ENCODE results near the gene CASP8AP2. TPM values are rescaled to one million over a fixed set of nuclear protein-coding genes. Genes with fewer than 3 reads are reported as not detected.

CASP8AP2 gene
- total RNA-seq, 1 donor from 2014 or later: 59.0 TPM

DNA sequence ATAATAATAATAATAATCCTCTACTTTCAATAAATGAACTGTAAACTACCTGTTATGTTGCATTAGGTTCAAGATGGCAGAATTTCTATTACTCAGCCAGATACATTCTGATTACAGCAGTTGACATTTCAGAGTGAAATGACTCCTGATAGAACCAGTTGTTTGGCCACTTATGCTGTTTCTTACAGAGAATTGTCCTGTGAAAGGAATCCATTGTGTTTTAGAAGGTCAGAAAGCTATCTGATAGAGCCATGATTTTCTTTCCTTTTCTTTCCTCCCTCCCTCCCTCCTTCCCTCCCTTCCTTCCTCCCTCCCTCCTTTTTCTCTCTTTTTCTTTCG lies 81.2 kb downstream of the CASP8AP2 start:
- Histone ChIP-seq H3K4me3 (no peak overlapping the region), H4K20me1 (ENCODE audit: low read depth) (no peaks in the 10 kb centered on the region), H3K36me3 (no peaks in the 10 kb centered on the region), H3K79me2 (ENCODE audit: low read depth) (no peaks in the 10 kb centered on the region), H3K4me1 (peaks cover 22% of the 10 kb centered on the region), H3K4me2 (peak overlapping the region; percentile 57), H2AFZ (replicated peaks) (peak overlapping the region; percentile 36), H3F3A (ENCODE audit: low read depth) (peaks cover 21% of the 10 kb centered on the region), H3K9me3 (ENCODE audit: low read depth) (no peaks in the 10 kb centered on the region), H3K9ac (no peak overlapping the region), H3K27me3 (no peaks in the 10 kb centered on the region), H3K27ac (peak overlapping the region; percentile 92)
- DNase-seq (ENCODE audit: low spot score): no peak
- peak overlapping the region; percentile 97 for H3K27ac Mint-ChIP-seq
- TF ChIP-seq EZH2phosphoT487 (IDR thresholded peaks at IDR 0.05) (no peak), EZH2 (IDR thresholded peaks at IDR 0.05) (no peak)
- TF ChIP-seq, protein P1, sequence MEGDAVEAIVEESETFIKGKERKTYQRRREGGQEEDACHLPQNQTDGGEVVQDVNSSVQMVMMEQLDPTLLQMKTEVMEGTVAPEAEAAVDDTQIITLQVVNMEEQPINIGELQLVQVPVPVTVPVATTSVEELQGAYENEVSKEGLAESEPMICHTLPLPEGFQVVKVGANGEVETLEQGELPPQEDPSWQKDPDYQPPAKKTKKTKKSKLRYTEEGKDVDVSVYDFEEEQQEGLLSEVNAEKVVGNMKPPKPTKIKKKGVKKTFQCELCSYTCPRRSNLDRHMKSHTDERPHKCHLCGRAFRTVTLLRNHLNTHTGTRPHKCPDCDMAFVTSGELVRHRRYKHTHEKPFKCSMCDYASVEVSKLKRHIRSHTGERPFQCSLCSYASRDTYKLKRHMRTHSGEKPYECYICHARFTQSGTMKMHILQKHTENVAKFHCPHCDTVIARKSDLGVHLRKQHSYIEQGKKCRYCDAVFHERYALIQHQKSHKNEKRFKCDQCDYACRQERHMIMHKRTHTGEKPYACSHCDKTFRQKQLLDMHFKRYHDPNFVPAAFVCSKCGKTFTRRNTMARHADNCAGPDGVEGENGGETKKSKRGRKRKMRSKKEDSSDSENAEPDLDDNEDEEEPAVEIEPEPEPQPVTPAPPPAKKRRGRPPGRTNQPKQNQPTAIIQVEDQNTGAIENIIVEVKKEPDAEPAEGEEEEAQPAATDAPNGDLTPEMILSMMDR (IDR thresholded peaks at IDR 0.05): no peak
- H3K4me3 Mint-ChIP-seq: peak overlapping the region; percentile 44
- H3K36me3 Mint-ChIP-seq: peaks cover 19% of the 10 kb centered on the region
- peaks cover 39% of the 10 kb centered on the region for H3K9me3 Mint-ChIP-seq
- H3K27me3 Mint-ChIP-seq (ENCODE audit: insufficient read depth, low read depth): peaks cover 2% of the 10 kb centered on the region
- peaks cover 32% of the 10 kb centered on the region for H3K4me1 Mint-ChIP-seq

DNA sequence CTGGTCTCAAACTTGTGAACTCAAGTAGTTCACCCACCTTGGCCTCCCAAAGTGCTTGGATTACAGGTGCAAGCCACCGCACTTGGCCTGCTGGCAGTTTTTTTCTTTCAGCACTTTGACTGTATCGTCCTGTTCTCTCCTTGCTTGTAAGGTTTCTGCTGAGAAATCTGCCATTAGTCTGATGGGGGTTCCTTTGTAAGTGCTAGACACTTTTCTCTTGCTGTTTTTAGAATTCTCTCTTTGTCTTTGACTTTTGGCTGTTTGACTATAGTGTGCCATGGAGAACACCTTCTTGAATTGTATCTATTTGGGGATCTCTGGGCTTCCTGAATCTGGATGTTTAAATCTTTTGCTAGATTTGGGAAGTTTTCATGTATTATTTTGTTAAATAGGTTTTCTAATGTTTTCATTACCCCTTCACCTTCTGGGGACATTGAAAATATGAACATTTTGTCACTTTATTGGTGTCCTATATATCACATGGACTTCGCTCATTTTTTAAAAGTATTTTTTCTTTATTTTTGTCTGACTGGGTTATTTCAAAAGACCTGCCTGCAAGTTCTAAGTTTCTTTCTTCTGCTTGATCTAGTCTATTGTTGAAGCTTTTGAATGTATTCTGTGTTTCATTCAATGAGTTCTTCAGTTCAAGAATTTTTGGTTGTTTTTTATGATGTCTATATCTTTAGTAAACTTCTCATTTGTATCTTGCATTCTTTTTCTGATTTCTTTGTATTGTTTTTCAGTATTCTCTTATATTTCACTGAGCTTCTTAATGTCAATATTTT lies 86.6 kb downstream of the CASP8AP2 start:
- no peaks in the 10 kb centered on the region for H3K79me2 ChIP-seq (ENCODE audit: low read depth)
- no peaks in the 10 kb centered on the region for H3K27me3 Mint-ChIP-seq (ENCODE audit: insufficient read depth, low read depth)
- H4K20me1 ChIP-seq (ENCODE audit: low read depth): no peaks in the 10 kb centered on the region
- TF ChIP-seq, protein P1 (IDR thresholded peaks at IDR 0.05): no peak
- TF ChIP-seq EZH2 (IDR thresholded peaks at IDR 0.05) (no peak), EZH2phosphoT487 (IDR thresholded peaks at IDR 0.05) (no peak)
- H3F3A ChIP-seq (ENCODE audit: low read depth): no peaks in the 10 kb centered on the region
- peaks cover 9% of the 10 kb centered on the region for H3K9me3 ChIP-seq (ENCODE audit: low read depth)
- no peak overlapping the region for H3K4me3 ChIP-seq
- no peak overlapping the region for H3K4me3 Mint-ChIP-seq
- peaks cover 5% of the 10 kb centered on the region for H3K4me1 ChIP-seq
- no peak overlapping the region for H2AFZ ChIP-seq (replicated peaks)
- H3K4me2 ChIP-seq: no peak overlapping the region
- DNase-seq (ENCODE audit: low spot score): no peak
- H3K9me3 Mint-ChIP-seq: peaks cover 39% of the 10 kb centered on the region
- H3K9ac ChIP-seq: no peak overlapping the region
- peaks cover 21% of the 10 kb centered on the region for H3K4me1 Mint-ChIP-seq
- H3K27ac Mint-ChIP-seq: no peak overlapping the region
- H3K36me3 ChIP-seq: peaks cover 9% of the 10 kb centered on the region
- no peaks in the 10 kb centered on the region for H3K27me3 ChIP-seq
- no peak overlapping the region for H3K27ac ChIP-seq
- H3K36me3 Mint-ChIP-seq: peaks cover 8% of the 10 kb centered on the region

DNA sequence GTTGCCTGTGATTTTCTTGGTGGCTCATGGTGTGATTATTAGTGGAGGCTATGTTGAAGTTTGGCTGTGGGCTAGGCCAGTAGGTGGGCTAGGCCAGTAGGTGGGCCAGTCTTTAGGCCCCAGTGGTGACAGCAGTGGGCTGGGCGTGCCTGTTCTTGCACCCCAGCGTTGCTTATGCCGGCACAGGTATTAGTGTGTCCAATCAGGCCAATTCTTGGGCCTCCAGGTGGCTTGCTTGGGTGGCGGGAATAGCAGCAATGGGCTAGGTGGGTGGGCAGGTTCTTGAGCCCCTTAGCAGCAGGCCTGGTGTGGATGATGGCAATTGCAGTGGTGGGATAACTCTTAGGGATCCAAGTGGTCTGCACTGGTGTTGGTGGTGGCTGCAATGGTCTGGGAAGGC lies 87.5 kb downstream of the CASP8AP2 start:
- H3K36me3 Mint-ChIP-seq: peaks cover 7% of the 10 kb centered on the region
- H3K4me2 ChIP-seq: no peak overlapping the region
- H3K9ac ChIP-seq: no peak overlapping the region
- H3F3A ChIP-seq (ENCODE audit: low read depth): no peaks in the 10 kb centered on the region
- peaks cover 9% of the 10 kb centered on the region for H3K36me3 ChIP-seq
- H3K9me3 Mint-ChIP-seq: peaks cover 39% of the 10 kb centered on the region
- no peak overlapping the region for H3K27ac ChIP-seq
- DNase-seq (ENCODE audit: low spot score): no peak
- H3K4me3 ChIP-seq: no peak overlapping the region
- H3K4me3 Mint-ChIP-seq: no peak overlapping the region
- peaks cover 9% of the 10 kb centered on the region for H3K9me3 ChIP-seq (ENCODE audit: low read depth)
- H2AFZ ChIP-seq (replicated peaks): no peak overlapping the region
- H3K4me1 ChIP-seq: no peaks in the 10 kb centered on the region
- H3K27me3 ChIP-seq: no peaks in the 10 kb centered on the region
- no peaks in the 10 kb centered on the region for H3K27me3 Mint-ChIP-seq (ENCODE audit: insufficient read depth, low read depth)
- TF ChIP-seq, protein P1 (IDR thresholded peaks at IDR 0.05): no peak
- TF ChIP-seq EZH2phosphoT487 (IDR thresholded peaks at IDR 0.05): no peak
- no peak for TF ChIP-seq EZH2 (IDR thresholded peaks at IDR 0.05)
- H3K27ac Mint-ChIP-seq: peak overlapping the region; percentile 11
- peaks cover 14% of the 10 kb centered on the region for H3K4me1 Mint-ChIP-seq
- no peaks in the 10 kb centered on the region for H3K79me2 ChIP-seq (ENCODE audit: low read depth)
- H4K20me1 ChIP-seq (ENCODE audit: low read depth): no peaks in the 10 kb centered on the region
